ENCODE data around the gene DNAH17. TPM values are rescaled to one million over a fixed set of nuclear protein-coding genes. Genes with fewer than 3 reads are reported as not detected.

The DNAH17 gene
- total RNA-seq, 2 donors from 2014 or later = 0.76 to 1.0 TPM

GRCh38 chr17:78528541-78528940 is 48.7 kb downstream of the DNAH17 start:
- no peak for DNase-seq
- no peak for ATAC-seq (replicated peaks in 1 of 2)
- Mint-ChIP-seq H3K27me3 (ENCODE audit: low read depth) (no peaks in the 10 kb centered on the region), H3K4me1 (ENCODE audit: low read depth) (peaks cover 16% of the 10 kb centered on the region), H3K27ac (no peak overlapping the region), H3K4me3 (no peak overlapping the region), H3K9me3 (no peaks in the 10 kb centered on the region), H3K36me3 (ENCODE audit: insufficient read depth in 2 of 2) (no peaks in the 10 kb centered on the region)

- peaks cover 7% of the 10 kb centered on the region for H3K4me1 Mint-ChIP-seq (ENCODE audit: low read depth)
- no peak overlapping the region for H3K27ac Mint-ChIP-seq
- no peak for ATAC-seq (replicated peaks in 1 of 2)
- no peak overlapping the region for H3K4me3 Mint-ChIP-seq
- no peaks in the 10 kb centered on the region for H3K27me3 Mint-ChIP-seq (ENCODE audit: low read depth)
- DNase-seq = no peak
- H3K36me3 Mint-ChIP-seq (ENCODE audit: insufficient read depth in 2 of 2) = no peaks in the 10 kb centered on the region
- H3K9me3 Mint-ChIP-seq = no peaks in the 10 kb centered on the region
Observed at GRCh38 chr17:78527345-78527744, 49.9 kb downstream of the DNAH17 start.

DNA sequence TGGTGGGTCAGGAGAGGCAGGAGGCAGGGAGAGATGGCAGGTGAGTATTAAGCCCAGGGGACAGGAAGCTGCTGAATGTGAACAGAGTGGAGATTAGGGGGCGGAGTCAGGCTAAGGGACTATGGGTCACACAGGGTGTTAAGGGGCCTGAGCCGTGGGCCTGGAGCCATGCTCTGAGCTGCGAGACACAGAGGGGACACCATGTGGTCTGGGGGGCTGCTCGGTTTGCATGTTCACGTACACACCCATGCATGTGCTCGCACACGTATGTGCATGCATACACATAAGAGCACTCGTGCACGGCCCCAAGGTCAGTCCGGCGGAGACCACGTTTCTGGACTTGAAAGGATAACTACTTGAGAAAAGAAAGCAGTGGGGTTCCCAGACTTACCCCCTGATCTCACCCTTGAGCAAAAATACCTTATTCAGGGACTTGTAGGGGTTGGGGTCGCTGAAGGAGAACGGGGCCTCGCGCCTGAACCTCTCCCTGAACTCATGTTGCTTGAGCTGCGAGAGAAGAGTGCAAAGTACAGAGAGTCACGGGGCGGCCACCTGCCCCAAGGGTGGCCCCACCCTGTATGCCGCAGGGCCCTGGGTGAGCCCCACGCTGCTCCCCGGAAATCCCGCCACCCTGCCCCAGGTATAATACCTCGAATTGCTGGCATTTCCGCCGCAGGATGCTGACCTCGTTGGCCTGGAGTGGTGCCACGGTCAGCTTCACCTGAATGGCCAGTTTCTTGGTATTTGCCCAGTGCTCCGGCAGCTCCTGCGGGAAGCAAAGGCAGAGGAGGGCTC is 50.8 kb downstream of the DNAH17 start:
- peaks cover 2% of the 10 kb centered on the region for H3K4me1 Mint-ChIP-seq (ENCODE audit: low read depth)
- no peaks in the 10 kb centered on the region for H3K36me3 Mint-ChIP-seq (ENCODE audit: insufficient read depth in 2 of 2)
- no peaks in the 10 kb centered on the region for H3K27me3 Mint-ChIP-seq (ENCODE audit: low read depth)
- no peak for DNase-seq
- ATAC-seq (replicated peaks in 1 of 2) = no peak
- H3K4me3 Mint-ChIP-seq = no peak overlapping the region
- no peak overlapping the region for H3K27ac Mint-ChIP-seq
- H3K9me3 Mint-ChIP-seq = no peaks in the 10 kb centered on the region

GRCh38 chr17:78525511-78526160 is 51.6 kb downstream of the DNAH17 start:
- H3K4me3 Mint-ChIP-seq = no peak overlapping the region
- no peaks in the 10 kb centered on the region for H3K27me3 Mint-ChIP-seq (ENCODE audit: low read depth)
- no peaks in the 10 kb centered on the region for H3K9me3 Mint-ChIP-seq
- ATAC-seq (replicated peaks in 1 of 2) = no peak
- no peaks in the 10 kb centered on the region for H3K36me3 Mint-ChIP-seq (ENCODE audit: insufficient read depth in 2 of 2)
- no peak overlapping the region for H3K27ac Mint-ChIP-seq
- no peaks in the 10 kb centered on the region for H3K4me1 Mint-ChIP-seq (ENCODE audit: low read depth)
- no peak for DNase-seq

GRCh38 chr17:78524870-78525510 is 52.2 kb downstream of the DNAH17 start:
- no peaks in the 10 kb centered on the region for H3K4me1 Mint-ChIP-seq (ENCODE audit: low read depth)
- H3K4me3 Mint-ChIP-seq = no peak overlapping the region
- H3K36me3 Mint-ChIP-seq (ENCODE audit: insufficient read depth in 2 of 2) = no peaks in the 10 kb centered on the region
- DNase-seq (no peak), ATAC-seq (replicated peaks in 1 of 2) (no peak)
- no peaks in the 10 kb centered on the region for H3K27me3 Mint-ChIP-seq (ENCODE audit: low read depth)
- H3K9me3 Mint-ChIP-seq = no peaks in the 10 kb centered on the region
- H3K27ac Mint-ChIP-seq = no peak overlapping the region

DNA sequence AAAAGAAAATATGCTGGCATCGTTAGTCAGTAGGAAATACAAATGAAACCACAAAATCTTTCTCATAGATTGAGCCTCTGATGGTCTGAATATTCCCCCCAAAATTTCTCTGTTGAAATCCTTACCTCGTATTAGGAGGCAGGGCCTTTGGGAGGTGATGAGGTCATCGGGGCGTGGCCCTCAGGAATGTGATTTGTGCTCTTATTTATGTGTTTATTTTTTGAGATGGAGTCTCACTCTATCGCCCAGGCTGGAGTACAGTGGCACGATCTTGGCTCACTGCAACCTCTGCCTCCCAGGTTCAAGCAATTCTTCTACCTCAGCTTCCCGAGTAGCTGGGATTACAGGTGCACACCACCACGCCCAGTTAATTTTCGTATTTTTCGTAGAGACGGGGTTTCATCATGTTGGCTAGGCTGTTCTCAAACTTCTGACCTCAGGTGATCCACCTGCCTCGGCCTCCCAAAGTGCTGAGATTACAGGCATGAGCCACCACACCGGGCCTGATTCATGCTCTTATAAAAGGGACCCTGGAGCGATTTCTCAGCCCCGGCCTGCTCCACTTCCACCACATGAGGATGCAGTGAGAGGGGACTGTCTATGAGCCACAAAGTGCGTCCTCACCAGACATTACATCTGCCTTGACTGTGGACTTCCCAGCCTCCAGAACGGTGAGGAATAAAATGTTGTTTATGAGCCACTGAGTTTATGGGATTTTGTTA is 53.1 kb downstream of the DNAH17 start:
- DNase-seq = no peak
- no peak for ATAC-seq (replicated peaks in 1 of 2)
- no peak overlapping the region for H3K4me3 Mint-ChIP-seq

DNA sequence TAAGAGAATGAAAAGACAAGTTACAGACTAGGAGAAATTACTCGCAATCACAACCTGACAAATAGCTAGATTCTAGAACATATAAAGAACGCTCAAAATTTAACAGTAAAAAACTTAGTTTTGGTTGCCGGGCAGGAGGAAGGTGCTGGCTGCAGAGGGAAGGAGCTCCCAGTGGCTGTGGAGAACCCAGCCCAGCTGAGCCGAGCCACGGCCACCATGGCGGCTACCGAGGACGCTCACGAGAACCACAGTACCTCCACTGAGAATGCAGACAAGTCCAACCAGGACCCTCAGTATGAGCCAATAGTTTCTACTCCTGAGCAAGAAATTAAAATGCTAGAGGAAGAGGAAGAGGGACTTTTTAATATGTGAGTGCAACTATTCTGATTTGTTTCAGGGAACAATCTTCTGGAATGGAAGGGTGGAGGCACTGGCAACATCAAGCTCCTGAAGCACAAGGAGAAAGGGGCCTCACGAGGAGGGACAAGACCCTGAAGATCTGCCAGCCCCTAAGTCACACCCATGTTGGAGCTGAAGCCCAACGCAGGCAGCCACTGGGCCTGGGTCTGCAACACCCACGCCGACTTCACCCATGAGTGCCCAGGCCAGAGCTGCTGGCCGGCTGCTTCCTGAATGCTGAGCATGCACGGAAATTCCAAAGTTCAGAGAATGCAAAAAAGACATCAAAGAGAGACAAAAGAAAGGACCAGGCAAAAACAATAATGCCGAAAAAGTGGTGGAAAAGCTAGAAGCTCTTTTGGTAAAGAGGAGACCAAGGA is 55.0 kb downstream of the DNAH17 start:
- no peak for ATAC-seq (replicated peaks in 1 of 2)
- Mint-ChIP-seq H3K27me3 (ENCODE audit: low read depth) (no peaks in the 10 kb centered on the region), H3K4me1 (ENCODE audit: low read depth) (no peaks in the 10 kb centered on the region), H3K9me3 (no peaks in the 10 kb centered on the region), H3K36me3 (ENCODE audit: insufficient read depth in 2 of 2) (no peaks in the 10 kb centered on the region), H3K27ac (no peak overlapping the region), H3K4me3 (no peak overlapping the region)
- DNase-seq = no peak

More for the DNA sequence above, 53.1 kb downstream of the DNAH17 start:
- Mint-ChIP-seq H3K27ac (no peak overlapping the region), H3K36me3 (ENCODE audit: insufficient read depth in 2 of 2) (no peaks in the 10 kb centered on the region), H3K9me3 (no peaks in the 10 kb centered on the region), H3K4me1 (ENCODE audit: low read depth) (no peaks in the 10 kb centered on the region), H3K27me3 (ENCODE audit: low read depth) (no peaks in the 10 kb centered on the region)

- Mint-ChIP-seq H3K36me3 (ENCODE audit: insufficient read depth in 2 of 2) (no peaks in the 10 kb centered on the region), H3K4me1 (ENCODE audit: low read depth) (no peaks in the 10 kb centered on the region), H3K27me3 (ENCODE audit: low read depth) (no peaks in the 10 kb centered on the region), H3K4me3 (no peak overlapping the region), H3K9me3 (no peaks in the 10 kb centered on the region), H3K27ac (no peak overlapping the region)
- no peak for DNase-seq
- no peak for ATAC-seq (replicated peaks in 1 of 2)
Observed at GRCh38 chr17:78517421-78517820, 59.8 kb downstream of the DNAH17 start.

DNA sequence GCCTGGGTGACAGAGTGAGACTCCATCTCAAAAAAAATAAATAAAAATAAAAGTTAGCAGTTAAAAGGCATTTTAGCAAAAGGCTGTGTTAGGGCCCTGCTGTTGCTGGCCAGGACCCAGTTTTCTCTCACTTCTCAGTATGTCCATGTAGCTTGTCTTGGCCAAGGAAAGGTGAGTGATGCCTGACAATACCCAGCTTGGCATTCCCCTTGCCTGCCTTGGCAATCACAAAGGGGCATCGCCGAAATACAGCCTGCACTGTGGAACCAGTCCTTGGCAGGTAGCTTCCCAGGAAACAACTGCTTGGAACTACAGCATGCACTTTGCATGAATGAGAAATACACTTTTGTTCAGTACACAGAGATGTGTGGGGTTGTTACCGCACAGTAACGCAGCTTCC is 61.7 kb downstream of the DNAH17 start:
- ATAC-seq (replicated peaks in 1 of 2) = no peak
- no peaks in the 10 kb centered on the region for H3K4me1 Mint-ChIP-seq (ENCODE audit: low read depth)
- H3K27ac Mint-ChIP-seq = no peak overlapping the region
- no peak overlapping the region for H3K4me3 Mint-ChIP-seq
- no peaks in the 10 kb centered on the region for H3K27me3 Mint-ChIP-seq (ENCODE audit: low read depth)
- DNase-seq = no peak
- H3K36me3 Mint-ChIP-seq (ENCODE audit: insufficient read depth in 2 of 2) = no peaks in the 10 kb centered on the region
- H3K9me3 Mint-ChIP-seq = no peaks in the 10 kb centered on the region

DNA sequence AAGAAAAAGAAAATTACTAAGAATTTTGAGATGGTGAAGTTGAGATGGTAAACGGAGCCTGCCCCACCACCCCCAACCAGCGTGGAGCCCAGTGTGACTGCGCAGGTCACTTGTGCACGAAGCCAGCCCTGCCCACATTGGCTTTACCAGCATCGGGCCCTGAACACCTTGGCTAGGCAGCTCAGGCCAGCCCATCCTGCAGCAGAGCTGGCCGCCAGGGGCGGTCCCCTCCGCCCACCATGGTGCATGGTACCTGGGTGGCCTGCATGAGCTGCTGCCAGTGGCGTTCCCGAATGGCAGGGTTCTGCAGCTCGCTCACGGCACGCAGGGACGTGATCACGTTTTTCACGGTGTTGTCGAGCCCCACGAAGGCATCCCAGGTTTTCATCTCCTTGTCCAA is 62.7 kb downstream of the DNAH17 start:
- Mint-ChIP-seq H3K4me3 (no peak overlapping the region), H3K4me1 (ENCODE audit: low read depth) (no peaks in the 10 kb centered on the region), H3K36me3 (ENCODE audit: insufficient read depth in 2 of 2) (no peaks in the 10 kb centered on the region), H3K27ac (no peak overlapping the region), H3K27me3 (ENCODE audit: low read depth) (no peaks in the 10 kb centered on the region), H3K9me3 (no peaks in the 10 kb centered on the region)
- ATAC-seq (replicated peaks in 1 of 2) (no peak), DNase-seq (no peak)

DNA sequence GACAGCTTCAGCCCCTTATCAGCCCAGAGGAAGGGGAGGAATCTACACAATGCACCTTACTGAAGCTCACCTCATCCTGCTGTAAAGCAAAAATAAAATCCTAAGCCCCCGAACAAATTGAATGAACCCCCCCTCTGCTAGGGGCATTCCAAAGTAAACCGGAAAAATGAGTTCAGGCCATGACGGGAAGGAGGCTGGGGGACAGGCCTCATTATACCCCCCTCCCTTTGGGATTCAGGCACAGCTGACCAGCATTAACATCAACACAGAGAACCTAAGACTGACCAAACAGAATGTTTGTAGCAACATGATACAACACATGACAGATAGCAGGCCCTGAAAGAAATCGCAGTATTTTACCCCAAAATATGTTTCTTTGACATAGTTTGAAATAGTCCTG is 64.2 kb downstream of the DNAH17 start:
- DNase-seq (no peak), ATAC-seq (replicated peaks in 1 of 2) (no peak)
- no peaks in the 10 kb centered on the region for H3K4me1 Mint-ChIP-seq (ENCODE audit: low read depth)
- H3K27me3 Mint-ChIP-seq (ENCODE audit: low read depth) = no peaks in the 10 kb centered on the region
- H3K36me3 Mint-ChIP-seq (ENCODE audit: insufficient read depth in 2 of 2) = no peaks in the 10 kb centered on the region
- H3K27ac Mint-ChIP-seq = no peak overlapping the region
- no peak overlapping the region for H3K4me3 Mint-ChIP-seq
- no peaks in the 10 kb centered on the region for H3K9me3 Mint-ChIP-seq

GRCh38 chr17:78510141-78511075 is 66.8 kb downstream of the DNAH17 start:
- ATAC-seq (replicated peaks in 1 of 2) = no peak
- Mint-ChIP-seq H3K4me3 (no peak overlapping the region), H3K9me3 (no peaks in the 10 kb centered on the region), H3K36me3 (ENCODE audit: insufficient read depth in 2 of 2) (no peaks in the 10 kb centered on the region), H3K4me1 (ENCODE audit: low read depth) (no peaks in the 10 kb centered on the region), H3K27ac (no peak overlapping the region), H3K27me3 (ENCODE audit: low read depth) (no peaks in the 10 kb centered on the region)
- DNase-seq = no peak

All from activated T-cell treated with anti-CD3 and anti-CD28 coated beads, Interleukin-2, amount 50 U/mL, for 72 hours (primary cell).